ENCODE results near the gene GGT5. TPM values are rescaled to one million over a fixed set of nuclear protein-coding genes. Genes with fewer than 3 reads are reported as not detected.
"Not testable (repeated sequence)": the region's sequence is repeated elsewhere in the genome, so short reads cannot be mapped to it uniquely, and the experiment has no call there.

The GGT5 gene
- total RNA-seq, 1 donor from 2014 or later = 38.2 TPM

DNA sequence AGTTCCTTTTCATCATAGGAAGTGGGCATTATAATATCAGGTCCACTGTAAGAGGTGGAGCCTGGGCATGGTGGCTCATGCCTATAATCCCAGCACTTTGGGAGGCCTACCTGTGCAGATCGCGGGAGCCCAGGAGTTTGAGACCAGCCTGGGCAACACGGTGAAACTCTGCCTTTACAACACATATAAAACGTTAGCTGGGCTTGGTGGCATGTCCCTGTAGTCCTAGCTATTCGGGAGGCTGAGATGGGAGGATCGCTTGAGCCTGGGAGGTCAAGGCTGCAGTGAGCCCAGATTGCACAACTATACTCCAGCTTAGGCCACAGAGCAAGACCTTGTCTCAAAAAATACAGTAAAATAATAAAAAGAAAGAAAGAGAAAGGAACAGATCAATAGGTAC lies 21.6 kb upstream of the GGT5 start:
- intact Hi-C loops (cut with DNase I); DNase-seq (ENCODE audit: low spot score); ATAC-seq: not testable (repeated sequence)

DNA sequence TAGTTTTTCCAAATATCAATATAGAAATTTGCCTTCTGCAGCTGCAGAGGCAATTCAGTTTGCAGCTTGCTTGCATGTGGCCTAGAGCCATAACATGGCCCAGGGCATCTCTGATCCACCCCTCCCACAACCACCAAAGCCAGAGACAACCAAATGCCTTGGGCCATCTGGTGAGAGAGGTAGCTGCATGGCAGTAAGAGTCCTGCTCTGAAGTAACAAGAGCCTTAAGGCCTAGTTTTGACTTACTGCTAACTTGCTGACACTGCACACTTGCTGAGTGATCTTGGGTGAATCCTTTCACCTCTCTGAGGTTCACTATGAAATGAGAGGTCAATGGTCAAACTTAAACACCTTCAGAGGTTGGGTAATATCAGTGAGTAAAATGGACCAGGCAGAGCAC lies 20.9 kb upstream of the GGT5 start:
- DNase-seq (ENCODE audit: low spot score) (no peak), ATAC-seq (no peak)
- intact Hi-C loops (cut with DNase I) = no loop called here

DNA sequence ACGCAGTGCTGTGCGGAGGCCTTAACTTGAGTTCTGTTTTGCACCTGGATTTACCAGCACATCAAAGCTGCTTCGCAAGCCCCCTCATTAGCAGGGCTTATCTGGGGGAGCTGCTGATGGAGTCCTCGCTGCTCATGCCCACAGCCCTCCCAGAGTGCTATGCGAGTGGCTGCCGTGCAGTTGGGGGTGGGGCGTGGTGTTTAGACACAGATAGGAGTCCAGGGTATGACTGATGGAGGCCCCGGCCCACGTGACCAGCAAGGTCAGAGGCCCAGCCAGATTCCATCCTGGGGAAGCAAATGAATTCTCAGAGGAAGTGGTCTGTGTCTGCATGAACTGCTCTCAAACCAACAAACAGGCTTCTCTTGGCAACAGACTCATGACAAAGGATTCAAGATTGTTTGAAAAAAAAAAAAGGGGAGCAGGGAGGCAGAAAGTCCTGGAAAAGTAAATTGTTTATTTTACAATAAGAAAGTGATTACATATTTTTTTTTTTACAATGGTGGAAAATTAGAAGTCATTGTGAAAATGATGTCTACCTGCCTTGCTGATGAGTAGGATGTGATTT lies 19.5 kb upstream of the GGT5 start:
- DNase-seq (ENCODE audit: low spot score); intact Hi-C loops (cut with DNase I); ATAC-seq: not testable (repeated sequence)

DNA sequence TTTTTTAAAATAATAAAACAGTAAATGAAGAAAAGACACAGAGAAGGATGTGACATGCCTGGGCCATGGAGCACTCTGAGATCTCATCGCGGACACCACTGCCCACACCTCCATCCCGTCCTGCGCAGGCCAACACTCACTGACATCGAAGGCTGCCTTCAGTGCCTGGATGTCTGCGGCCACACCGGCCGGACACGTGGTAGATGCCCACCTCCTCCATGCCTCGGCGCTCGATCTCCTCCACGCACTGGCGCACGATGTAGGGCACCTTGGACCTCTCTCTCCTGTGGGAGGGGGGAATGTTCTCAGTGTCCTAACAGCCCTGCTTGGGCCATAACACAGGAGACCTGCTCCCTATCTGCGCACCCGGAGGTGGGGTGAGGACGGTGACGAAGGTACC lies 18.6 kb upstream of the GGT5 start:
- ATAC-seq; intact Hi-C loops (cut with DNase I); DNase-seq (ENCODE audit: low spot score): not testable (repeated sequence)

DNA sequence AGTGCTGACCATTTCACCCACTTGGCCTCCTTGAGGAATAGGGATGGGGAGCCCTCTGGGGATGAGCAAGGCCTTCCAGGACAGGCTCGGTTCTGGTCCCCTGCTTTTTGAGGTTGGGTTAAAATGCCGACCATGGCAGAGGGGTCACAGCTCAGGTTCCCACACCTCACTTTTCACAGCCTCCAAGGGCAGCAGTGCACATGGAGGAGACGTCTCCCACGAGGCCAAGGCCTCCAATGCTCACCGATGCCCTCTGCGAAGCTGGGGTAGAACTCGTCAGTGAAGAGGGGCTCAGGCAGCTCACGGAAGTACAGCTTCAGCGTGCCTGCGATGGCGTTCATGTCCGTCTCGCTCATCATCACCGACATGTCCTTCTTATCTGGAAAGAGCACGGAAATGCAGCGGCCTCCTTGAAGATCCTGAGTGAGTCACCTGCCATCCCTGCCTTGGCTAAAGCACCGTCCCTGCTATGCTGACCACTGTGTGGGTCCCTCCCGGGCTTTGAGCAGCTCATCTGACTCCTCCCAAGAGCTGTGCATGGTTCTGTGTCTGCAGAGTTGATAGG lies 17.4 kb upstream of the GGT5 start:
- intact Hi-C loops (cut with DNase I); DNase-seq (ENCODE audit: low spot score); ATAC-seq: not testable (repeated sequence)

DNA sequence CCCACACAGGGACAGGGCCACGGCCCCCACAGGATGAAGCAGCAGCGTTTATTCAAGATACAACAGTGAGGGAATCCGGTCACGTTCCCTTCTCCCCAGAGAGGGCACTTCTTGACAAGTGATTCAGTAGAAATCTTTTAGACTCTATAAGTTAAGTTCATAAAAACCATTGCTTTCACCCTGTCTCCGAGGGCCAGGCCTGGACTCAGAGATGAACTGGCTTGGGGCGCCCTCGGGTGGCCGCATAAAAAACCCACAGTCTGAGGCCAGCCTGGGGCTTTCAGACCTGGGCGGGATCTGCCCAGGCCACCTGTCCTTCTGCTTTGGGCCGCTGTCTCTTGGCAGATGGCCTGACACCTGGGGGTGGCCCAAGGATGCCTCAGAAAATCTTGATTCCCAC lies 14.6 kb upstream of the GGT5 start:
- intact Hi-C loops (cut with DNase I); ATAC-seq: not testable (repeated sequence)
- DNase-seq (ENCODE audit: low spot score) = peak; percentile 85

DNA sequence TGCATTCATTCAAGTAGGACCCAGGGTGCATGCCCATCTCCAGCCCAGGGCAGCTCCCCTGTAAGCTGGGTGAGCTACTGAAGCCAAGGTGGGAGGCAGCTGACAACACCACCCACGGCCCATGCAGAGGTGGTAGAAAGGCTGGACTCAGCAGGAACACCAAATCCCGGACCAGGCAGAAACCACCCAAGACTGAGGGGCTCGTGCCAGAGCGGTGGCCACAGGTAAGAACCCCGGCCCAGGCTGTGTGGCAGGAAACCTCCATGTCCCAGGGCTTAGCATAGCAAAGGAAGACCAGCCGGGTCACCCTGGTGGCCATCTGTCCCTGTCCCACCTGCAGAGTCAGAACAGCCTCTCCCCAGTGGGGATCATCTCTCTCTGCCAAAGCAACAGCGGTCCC lies 11.9 kb upstream of the GGT5 start:
- ATAC-seq; DNase-seq (ENCODE audit: low spot score); intact Hi-C loops (cut with DNase I): not testable (repeated sequence)

DNA sequence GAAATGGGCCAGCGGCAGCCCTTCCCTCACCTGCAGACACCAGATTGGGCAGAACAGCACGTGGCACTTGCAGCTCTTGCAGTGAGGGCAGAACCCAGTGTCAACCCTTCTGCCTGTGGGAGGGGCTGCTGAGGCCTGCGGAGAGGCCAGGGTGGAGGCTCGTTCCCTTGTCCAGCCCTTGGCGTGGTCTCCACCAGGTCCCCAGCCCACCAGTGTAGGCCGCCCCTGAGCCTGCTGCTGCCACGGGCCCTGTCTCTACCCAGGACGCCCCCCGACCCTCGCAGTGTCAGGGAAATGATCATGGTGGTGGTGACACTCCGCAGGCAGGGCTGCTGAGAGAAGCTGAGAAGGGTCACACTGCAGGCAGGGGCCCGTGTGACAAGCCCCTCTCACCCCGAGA lies 11.3 kb upstream of the GGT5 start:
- ATAC-seq; DNase-seq (ENCODE audit: low spot score); intact Hi-C loops (cut with DNase I): not testable (repeated sequence)

DNA sequence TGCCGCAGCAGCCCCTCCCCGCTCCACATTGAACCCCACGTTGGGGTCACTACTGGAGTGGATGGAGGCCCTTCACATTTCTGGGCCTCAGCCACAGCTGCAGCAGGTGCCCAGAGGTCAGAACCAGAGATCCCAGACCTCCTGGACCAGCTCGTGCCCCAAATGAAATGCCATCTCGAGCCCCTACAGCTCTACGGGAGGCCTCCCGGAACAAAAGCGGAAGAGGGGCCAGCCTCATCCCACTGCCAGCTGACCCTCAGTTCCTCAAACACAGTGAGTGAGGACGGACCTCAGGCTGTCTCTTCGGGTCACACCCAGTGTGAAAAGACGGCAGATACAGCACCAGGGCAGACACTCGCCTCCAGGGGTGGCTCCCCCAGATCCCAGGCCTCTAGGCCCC lies 8.2 kb upstream of the GGT5 start:
- peak; percentile 5 for DNase-seq (ENCODE audit: low spot score)
- ATAC-seq = not testable (repeated sequence)

DNA sequence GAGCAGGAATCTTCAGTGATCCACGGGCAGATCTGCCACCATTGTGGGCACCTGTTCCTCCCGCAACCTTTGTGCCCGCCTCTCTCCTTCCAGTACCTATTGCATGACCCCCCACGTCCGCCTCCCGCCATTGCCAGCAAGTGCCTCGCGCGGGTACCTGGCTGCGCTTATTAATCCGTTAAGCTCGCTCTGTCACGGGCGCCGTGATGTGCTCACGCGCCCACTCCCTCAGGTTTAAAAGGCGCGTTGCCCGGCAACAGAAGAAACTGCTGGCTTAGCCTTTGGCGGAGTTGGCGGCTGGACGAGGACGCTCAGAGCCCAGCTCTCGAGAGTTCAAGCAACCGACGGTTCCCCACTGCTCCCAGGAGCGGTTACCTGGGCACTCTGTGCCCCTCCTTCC lies 6.4 kb upstream of the GGT5 start:
- DNase-seq (ENCODE audit: low spot score) = peak; percentile 38
- ATAC-seq; intact Hi-C loops (cut with DNase I): not testable (repeated sequence)

More for the DNA sequence above, 8.2 kb upstream of the GGT5 start:
- intact Hi-C loops (cut with DNase I) = not testable (repeated sequence)

DNA sequence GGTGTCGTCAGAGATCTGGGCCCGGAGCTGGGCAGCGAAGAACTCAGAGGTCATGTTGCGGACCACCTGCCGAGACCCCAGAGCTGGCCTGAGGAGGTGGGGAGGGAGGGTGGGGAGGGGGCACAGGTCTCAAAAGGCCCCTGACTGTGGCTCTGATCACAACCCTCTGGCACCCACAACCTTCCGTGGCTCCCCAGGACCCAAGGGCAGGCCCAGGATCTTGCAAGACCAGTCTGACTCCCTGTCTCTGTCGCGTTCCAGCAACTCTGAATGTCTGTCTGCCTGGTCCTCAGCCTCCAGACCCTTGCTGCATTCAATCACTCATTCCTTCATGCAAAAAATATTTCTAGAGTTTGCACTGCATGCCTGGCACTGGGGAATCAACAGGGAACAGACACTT lies 4.5 kb upstream of the GGT5 start:
- intact Hi-C loops (cut with DNase I) = loop anchor here (5.0 kb wide), 1 partner anchor 57 kb away; no protein-coding TSS in a partner anchor
- not testable (repeated sequence) for ATAC-seq
- peak; percentile 25 for DNase-seq (ENCODE audit: low spot score)

DNA sequence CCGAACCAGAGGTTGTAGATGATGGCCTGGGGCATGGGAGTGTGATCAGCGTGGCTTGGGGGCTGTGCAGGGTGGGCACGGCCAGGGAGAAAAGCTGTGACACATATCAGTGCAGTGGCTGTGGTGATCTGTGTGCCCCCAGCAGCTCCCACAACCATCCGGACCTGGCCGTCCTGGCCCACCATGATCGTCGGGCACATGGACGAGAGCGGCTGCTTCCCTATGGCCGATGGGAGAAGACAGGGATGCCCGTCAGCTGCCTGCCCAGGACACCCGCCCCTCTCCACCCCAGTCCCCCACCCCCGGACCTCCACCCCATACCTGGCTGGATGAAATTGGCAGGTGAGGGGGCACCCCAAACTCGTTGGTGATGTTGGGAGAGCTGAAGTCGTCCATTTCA lies 3.7 kb upstream of the GGT5 start:
- ATAC-seq; DNase-seq (ENCODE audit: low spot score): not testable (repeated sequence)
- intact Hi-C loops (cut with DNase I) = loop anchor here (5.0 kb wide), 1 partner anchor 56 kb away; no protein-coding TSS in a partner anchor

DNA sequence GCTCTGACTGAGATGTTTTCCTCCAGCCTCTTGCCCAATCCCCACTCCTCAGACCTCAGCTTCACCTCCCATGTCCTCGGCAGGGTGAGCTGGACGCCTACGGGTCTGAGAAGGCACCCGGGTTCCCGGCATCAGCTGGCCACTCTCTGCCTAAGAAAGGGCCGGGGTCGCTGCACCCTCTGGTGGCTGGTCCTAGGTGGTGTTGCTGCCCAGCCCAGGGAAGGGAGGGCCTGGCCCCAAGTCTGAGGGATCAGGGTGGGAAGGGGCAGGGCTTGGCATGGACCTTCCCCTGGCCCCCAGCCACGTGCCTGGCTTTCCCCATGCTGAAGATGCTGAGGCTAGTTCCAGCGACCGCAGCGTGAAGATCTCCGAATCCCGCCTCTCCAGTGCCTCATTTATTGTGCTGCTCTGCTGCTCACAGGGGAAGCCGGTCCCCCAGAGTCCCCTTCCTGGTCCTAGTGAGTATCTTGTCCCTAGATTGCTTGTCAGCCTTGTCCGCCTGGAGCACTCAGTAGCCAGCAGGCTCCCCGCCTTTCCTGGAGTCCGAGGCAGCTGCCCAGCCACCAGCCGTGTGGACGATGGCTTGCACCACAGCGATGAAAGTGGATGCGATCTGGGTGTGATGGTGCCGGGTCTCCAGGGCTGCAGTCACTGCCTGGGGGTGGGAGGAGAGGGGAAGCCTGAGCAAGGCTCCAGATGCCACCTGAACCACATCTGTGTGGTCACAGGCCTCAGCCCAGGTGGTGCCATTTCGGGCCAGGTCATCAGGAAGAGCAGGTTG lies 2.9 kb upstream of the GGT5 start:
- ATAC-seq (peak; percentile 95), DNase-seq (ENCODE audit: low spot score) (peak; percentile 93)
- intact Hi-C loops (cut with DNase I) = loop anchor here (5.0 kb wide), 1 partner anchor 55 kb away; no protein-coding TSS in a partner anchor

DNA sequence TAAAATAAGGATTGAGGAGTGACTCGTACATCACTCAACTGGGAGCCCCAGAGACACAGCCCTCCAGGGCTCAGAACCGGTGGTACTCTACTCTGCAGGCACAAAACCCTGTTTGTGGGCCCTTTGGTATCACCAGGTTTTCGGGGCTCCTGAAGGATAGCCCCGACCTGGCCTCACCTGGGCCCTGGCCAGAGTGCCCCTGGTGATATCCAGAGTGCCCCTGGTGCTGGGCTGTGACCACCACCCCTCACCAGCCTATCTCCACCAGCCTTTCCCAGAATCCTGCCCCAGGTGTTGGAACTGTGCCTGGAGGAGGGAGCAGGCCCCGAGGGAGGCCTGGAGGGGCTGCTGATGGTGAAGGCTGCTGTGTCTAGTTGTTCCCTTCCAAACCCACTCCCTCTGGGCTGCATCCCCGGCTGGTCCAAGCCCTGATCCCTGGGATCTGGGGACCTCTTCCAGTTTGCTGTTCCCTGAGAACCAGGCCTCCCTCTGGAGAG lies 2.2 kb upstream of the GGT5 start:
- ATAC-seq = peak; percentile 50
- DNase-seq (ENCODE audit: low spot score) = no peak
- intact Hi-C loops (cut with DNase I) = loop anchor here (5.0 kb wide), 1 partner anchor 55 kb away; no protein-coding TSS in a partner anchor

DNA sequence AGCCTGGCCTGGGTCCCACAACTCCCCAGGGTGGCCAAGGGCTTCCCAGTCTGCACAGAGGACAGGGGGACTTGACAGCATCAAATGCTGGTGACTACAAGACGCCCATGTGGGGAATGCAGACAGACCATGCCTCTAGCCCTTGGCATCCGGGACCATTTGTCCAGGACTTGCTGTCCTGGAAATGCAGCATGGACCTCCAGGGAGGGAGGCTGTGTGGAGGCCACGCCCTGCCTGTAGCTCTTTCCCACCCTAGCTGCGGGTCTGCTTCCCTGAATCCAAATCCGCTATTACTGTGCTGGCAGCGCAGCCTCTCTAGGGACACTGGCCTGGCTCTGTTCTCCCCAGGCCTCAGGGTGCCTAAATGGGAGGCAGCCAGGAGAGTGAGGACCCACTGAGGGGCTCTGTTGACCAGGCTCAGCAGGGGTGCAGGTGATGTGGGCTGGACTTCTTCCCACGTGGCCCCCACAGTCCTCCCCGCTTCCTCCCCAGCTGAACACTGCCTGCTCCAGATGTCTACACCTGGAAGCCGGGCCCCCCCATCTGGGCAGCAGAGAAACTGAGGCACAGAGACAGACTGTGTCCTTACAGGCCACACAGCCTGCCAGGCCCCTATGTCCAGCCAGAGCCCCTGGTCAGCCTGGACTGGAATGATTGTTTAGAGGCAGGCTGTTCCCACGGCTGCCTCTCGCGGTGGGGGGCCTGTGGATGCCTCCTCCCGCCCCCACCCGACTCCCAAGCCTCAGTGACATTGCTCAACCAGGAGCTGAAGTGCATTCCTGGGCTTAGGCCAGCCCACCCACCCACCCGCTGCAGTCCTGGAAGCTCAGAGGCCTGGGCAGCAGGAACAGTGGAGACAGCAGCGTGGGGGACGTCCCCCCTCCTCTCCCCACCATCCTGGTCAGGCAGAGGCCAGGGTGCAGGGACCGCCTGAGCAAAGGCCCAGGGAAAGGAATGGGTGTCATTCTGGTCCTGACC lies 991 bp upstream of the GGT5 start:
- peak; percentile 85 for ATAC-seq
- intact Hi-C loops (cut with DNase I) = loop anchor here (5.0 kb wide), 1 partner anchor 54 kb away; no protein-coding TSS in a partner anchor
- not testable (repeated sequence) for DNase-seq (ENCODE audit: low spot score)

DNA sequence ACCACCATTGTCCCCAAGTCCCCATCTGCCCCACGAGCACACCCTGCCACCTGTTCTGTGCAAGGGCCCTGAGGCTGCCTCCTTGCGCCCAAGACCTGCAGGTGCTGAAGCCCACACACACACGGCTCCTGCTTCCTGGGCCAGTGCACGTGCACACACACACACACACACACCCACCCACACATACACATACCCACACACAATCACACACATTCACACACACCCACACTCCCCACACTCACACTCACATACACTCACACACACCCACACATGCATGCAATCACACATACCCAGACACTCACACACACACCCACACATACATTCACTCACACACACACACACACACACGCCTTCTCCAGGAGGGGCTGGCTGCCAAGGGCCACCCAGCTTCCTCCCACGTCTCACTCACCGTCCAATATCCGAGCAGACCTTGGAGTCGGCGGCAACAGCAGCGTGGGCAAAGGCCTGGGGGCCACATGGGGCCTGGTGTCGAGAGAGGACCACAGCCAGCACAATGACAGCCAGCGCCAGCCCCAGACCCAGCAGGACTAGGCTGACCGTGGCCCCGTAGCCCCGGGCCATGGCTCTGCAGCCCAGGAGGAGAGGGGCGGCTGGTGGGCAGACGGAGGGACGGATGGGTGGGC lies 616 bp downstream of the GGT5 start:
- intact Hi-C loops (cut with DNase I) = no loop called here
- no peak for DNase-seq (ENCODE audit: low spot score)
- peak; percentile 20 for ATAC-seq

DNA sequence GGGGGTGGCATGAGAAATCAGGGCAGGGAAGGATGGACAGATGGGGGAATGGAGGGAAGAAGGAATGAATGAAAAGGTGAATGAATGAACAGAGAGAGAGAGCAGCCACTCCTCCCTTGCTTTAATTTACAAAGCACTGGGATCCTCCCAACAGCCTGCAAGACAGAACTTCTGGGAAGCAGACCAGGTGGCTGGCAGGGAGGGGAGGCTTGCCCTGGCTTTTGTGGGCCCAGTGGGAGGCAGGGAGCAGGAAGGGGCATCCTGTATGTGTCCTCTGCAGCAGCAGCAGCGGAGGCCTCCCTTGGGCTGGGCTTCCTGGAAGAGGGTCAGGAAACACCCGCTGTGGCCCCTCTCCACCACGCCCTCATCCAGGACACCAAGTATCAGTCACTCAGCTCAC lies 1.5 kb downstream of the GGT5 start:
- DNase-seq (ENCODE audit: low spot score); ATAC-seq; intact Hi-C loops (cut with DNase I): not testable (repeated sequence)
